Colon (tissue), 2 donors: Measurements from ENCODE around the gene MAD1L1.
"Not testable (repeated sequence)": the region's sequence is repeated elsewhere in the genome, so short reads cannot be mapped to it uniquely, and the experiment has no call there.

ENCODE experiments used
- FAIRE-seq: peaks from 2 replicates; lab custom pipeline; 2012; peaks lifted over from hg19 to GRCh38; lab: Jason Lieb, UNC
- donor health status: control.
- donor health status: control.

Gene MAD1L1

GRCh38 chr7:1939434-1940401, 293.0 kb downstream of the MAD1L1 start:
- FAIRE-seq, result no peak

GRCh38 chr7:1938788-1939433, 293.8 kb downstream of the MAD1L1 start:
- no peak for FAIRE-seq

GRCh38 chr7:1937252-1937605, 295.5 kb downstream of the MAD1L1 start:
- no peak for FAIRE-seq

GRCh38 chr7:1936531-1937251, 296.1 kb downstream of the MAD1L1 start:
- FAIRE-seq, result no peak

- FAIRE-seq, result no peak
Observed at GRCh38 chr7:1936006-1936310, 296.8 kb downstream of the MAD1L1 start.

- FAIRE-seq, result no peak
Observed at GRCh38 chr7:1935176-1936005, 297.4 kb downstream of the MAD1L1 start.

- no peak for FAIRE-seq
Observed at GRCh38 chr7:1934756-1935155, 298.0 kb downstream of the MAD1L1 start.

- FAIRE-seq, result no peak
Observed at GRCh38 chr7:1934017-1934416, 298.7 kb downstream of the MAD1L1 start.

- no peak for FAIRE-seq
Observed at GRCh38 chr7:1933066-1933750, 299.5 kb downstream of the MAD1L1 start.

- FAIRE-seq, result no peak
Observed at GRCh38 chr7:1931951-1932270, 300.8 kb downstream of the MAD1L1 start.

- FAIRE-seq, result no peak
Observed at GRCh38 chr7:1931256-1931950, 301.3 kb downstream of the MAD1L1 start.

- no peak for FAIRE-seq
Observed at GRCh38 chr7:1930381-1931065, 302.2 kb downstream of the MAD1L1 start.

- not testable (repeated sequence) for FAIRE-seq
Observed at GRCh38 chr7:1929349-1929925, 303.3 kb downstream of the MAD1L1 start.

GRCh38 chr7:1928645-1929348, 303.9 kb downstream of the MAD1L1 start:
- FAIRE-seq, result no peak

GRCh38 chr7:1927937-1928644, 304.7 kb downstream of the MAD1L1 start:
- FAIRE-seq, result no peak

- FAIRE-seq, result no peak
Observed at GRCh38 chr7:1926908-1927306, 305.8 kb downstream of the MAD1L1 start.

GRCh38 chr7:1925973-1926907, 306.5 kb downstream of the MAD1L1 start:
- FAIRE-seq, result no peak

- no peak for FAIRE-seq
Observed at GRCh38 chr7:1925349-1925748, 307.4 kb downstream of the MAD1L1 start.
